ENCODE measurements around the gene CCL1.

DNA sequence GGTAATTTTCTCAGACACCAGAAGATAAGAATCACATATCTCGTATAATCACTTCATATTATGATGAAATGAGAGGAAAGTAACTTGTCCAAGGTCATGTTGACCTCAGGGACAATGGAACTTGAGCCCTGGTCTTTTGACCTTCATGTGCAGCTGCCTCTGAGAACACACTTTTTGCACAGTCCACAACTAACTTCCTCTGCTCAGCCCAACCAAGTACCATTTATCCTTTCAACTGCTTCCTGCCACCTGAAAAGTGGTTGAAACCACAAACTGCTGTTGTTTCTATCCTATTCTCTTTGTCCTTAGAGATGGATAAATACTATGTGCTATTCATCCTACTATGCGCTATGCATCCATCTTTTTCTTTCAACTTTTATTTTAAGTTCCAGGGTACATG is 2.3 kb upstream of the CCL1 start:
- TF ChIP-seq, protein P1, sequence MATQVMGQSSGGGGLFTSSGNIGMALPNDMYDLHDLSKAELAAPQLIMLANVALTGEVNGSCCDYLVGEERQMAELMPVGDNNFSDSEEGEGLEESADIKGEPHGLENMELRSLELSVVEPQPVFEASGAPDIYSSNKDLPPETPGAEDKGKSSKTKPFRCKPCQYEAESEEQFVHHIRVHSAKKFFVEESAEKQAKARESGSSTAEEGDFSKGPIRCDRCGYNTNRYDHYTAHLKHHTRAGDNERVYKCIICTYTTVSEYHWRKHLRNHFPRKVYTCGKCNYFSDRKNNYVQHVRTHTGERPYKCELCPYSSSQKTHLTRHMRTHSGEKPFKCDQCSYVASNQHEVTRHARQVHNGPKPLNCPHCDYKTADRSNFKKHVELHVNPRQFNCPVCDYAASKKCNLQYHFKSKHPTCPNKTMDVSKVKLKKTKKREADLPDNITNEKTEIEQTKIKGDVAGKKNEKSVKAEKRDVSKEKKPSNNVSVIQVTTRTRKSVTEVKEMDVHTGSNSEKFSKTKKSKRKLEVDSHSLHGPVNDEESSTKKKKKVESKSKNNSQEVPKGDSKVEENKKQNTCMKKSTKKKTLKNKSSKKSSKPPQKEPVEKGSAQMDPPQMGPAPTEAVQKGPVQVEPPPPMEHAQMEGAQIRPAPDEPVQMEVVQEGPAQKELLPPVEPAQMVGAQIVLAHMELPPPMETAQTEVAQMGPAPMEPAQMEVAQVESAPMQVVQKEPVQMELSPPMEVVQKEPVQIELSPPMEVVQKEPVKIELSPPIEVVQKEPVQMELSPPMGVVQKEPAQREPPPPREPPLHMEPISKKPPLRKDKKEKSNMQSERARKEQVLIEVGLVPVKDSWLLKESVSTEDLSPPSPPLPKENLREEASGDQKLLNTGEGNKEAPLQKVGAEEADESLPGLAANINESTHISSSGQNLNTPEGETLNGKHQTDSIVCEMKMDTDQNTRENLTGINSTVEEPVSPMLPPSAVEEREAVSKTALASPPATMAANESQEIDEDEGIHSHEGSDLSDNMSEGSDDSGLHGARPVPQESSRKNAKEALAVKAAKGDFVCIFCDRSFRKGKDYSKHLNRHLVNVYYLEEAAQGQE (IDR thresholded peaks at IDR 0.05; ENCODE audit: unreplicated experiment), result no peak
- no peak for TF ChIP-seq EZH2 (IDR thresholded peaks at IDR 0.05; ENCODE audit: low read depth, unreplicated experiment)
- TF ChIP-seq, protein P2, sequence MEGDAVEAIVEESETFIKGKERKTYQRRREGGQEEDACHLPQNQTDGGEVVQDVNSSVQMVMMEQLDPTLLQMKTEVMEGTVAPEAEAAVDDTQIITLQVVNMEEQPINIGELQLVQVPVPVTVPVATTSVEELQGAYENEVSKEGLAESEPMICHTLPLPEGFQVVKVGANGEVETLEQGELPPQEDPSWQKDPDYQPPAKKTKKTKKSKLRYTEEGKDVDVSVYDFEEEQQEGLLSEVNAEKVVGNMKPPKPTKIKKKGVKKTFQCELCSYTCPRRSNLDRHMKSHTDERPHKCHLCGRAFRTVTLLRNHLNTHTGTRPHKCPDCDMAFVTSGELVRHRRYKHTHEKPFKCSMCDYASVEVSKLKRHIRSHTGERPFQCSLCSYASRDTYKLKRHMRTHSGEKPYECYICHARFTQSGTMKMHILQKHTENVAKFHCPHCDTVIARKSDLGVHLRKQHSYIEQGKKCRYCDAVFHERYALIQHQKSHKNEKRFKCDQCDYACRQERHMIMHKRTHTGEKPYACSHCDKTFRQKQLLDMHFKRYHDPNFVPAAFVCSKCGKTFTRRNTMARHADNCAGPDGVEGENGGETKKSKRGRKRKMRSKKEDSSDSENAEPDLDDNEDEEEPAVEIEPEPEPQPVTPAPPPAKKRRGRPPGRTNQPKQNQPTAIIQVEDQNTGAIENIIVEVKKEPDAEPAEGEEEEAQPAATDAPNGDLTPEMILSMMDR (conservative IDR thresholded peaks at IDR 0.05; ENCODE audit: low read depth in 2 of 2), result no peak
- no peak for TF ChIP-seq ZNF114 (CRISPR knock-in tag; IDR thresholded peaks at IDR 0.05)
- TF ChIP-seq EZH2phosphoT487 (IDR thresholded peaks at IDR 0.05; ENCODE audit: unreplicated experiment), result no peak
- no peak for TF ChIP-seq POLR2AphosphoS5 (IDR thresholded peaks at IDR 0.05; ENCODE audit: low read depth)
- no peak for TF ChIP-seq CREB1 (CRISPR knock-in tag; IDR thresholded peaks at IDR 0.05; ENCODE audit: low read depth)
- no peak for TF ChIP-seq ZNF331 (CRISPR knock-in tag; IDR thresholded peaks at IDR 0.05; ENCODE audit: low read depth)
- TF ChIP-seq JUNB (IDR thresholded peaks at IDR 0.05; ENCODE audit: unreplicated experiment), result no peak
- TF ChIP-seq STAT1 (IDR thresholded peaks at IDR 0.05; ENCODE audit: unreplicated experiment), result no peak
- no peak for TF ChIP-seq NANOG (IDR thresholded peaks at IDR 0.05; ENCODE audit: borderline replicate concordance)
- TF ChIP-seq, protein P3, sequence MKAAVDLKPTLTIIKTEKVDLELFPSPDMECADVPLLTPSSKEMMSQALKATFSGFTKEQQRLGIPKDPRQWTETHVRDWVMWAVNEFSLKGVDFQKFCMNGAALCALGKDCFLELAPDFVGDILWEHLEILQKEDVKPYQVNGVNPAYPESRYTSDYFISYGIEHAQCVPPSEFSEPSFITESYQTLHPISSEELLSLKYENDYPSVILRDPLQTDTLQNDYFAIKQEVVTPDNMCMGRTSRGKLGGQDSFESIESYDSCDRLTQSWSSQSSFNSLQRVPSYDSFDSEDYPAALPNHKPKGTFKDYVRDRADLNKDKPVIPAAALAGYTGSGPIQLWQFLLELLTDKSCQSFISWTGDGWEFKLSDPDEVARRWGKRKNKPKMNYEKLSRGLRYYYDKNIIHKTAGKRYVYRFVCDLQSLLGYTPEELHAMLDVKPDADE (IDR thresholded peaks at IDR 0.05), result no peak
- TF ChIP-seq, protein P4, sequence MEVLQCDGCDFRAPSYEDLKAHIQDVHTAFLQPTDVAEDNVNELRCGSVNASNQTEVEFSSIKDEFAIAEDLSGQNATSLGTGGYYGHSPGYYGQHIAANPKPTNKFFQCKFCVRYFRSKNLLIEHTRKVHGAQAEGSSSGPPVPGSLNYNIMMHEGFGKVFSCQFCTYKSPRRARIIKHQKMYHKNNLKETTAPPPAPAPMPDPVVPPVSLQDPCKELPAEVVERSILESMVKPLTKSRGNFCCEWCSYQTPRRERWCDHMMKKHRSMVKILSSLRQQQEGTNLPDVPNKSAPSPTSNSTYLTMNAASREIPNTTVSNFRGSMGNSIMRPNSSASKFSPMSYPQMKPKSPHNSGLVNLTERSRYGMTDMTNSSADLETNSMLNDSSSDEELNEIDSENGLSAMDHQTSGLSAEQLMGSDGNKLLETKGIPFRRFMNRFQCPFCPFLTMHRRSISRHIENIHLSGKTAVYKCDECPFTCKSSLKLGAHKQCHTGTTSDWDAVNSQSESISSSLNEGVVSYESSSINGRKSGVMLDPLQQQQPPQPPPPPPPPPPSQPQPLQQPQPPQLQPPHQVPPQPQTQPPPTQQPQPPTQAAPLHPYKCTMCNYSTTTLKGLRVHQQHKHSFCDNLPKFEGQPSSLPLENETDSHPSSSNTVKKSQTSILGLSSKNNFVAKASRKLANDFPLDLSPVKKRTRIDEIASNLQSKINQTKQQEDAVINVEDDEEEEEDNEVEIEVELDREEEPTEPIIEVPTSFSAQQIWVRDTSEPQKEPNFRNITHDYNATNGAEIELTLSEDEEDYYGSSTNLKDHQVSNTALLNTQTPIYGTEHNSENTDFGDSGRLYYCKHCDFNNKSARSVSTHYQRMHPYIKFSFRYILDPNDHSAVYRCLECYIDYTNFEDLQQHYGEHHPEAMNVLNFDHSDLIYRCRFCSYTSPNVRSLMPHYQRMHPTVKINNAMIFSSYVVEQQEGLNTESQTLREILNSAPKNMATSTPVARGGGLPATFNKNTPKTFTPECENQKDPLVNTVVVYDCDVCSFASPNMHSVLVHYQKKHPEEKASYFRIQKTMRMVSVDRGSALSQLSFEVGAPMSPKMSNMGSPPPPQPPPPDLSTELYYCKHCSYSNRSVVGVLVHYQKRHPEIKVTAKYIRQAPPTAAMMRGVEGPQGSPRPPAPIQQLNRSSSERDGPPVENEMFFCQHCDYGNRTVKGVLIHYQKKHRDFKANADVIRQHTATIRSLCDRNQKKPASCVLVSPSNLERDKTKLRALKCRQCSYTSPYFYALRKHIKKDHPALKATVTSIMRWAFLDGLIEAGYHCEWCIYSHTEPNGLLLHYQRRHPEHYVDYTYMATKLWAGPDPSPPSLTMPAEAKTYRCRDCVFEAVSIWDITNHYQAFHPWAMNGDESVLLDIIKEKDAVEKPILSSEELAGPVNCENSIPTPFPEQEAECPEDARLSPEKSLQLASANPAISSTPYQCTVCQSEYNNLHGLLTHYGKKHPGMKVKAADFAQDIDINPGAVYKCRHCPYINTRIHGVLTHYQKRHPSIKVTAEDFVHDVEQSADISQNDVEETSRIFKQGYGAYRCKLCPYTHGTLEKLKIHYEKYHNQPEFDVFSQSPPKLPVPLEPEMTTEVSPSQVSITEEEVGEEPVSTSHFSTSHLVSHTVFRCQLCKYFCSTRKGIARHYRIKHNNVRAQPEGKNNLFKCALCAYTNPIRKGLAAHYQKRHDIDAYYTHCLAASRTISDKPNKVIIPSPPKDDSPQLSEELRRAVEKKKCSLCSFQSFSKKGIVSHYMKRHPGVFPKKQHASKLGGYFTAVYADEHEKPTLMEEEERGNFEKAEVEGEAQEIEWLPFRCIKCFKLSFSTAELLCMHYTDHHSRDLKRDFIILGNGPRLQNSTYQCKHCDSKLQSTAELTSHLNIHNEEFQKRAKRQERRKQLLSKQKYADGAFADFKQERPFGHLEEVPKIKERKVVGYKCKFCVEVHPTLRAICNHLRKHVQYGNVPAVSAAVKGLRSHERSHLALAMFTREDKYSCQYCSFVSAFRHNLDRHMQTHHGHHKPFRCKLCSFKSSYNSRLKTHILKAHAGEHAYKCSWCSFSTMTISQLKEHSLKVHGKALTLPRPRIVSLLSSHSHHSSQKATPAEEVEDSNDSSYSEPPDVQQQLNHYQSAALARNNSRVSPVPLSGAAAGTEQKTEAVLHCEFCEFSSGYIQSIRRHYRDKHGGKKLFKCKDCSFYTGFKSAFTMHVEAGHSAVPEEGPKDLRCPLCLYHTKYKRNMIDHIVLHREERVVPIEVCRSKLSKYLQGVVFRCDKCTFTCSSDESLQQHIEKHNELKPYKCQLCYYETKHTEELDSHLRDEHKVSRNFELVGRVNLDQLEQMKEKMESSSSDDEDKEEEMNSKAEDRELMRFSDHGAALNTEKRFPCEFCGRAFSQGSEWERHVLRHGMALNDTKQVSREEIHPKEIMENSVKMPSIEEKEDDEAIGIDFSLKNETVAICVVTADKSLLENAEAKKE (CRISPR knock-in tag; IDR thresholded peaks at IDR 0.05), result no peak
